HUES48 (cell line): ENCODE data around the gene UEVLD.

ENCODE experiments used
- H3K27ac ChIP-seq: one replicate; pipeline ENCODE4 v1.7.0; 2013; ENCODE audit warnings: low read depth, low read length, inconsistent platforms
- H3K27me3 ChIP-seq: 2 replicates; pipeline ENCODE4 v1.6.1; 2013; ENCODE audit warnings: mild to moderate bottlenecking, low read length; ENCODE audit not compliant: control insufficient read depth, insufficient read depth
- H3K36me3 ChIP-seq: 2 replicates; pipeline ENCODE4 v1.6.1; 2013; ENCODE audit warnings: low read length; ENCODE audit not compliant: control insufficient read depth, insufficient read depth
- H3K4me1 ChIP-seq: 2 replicates; pipeline ENCODE4 v1.6.1; 2013; ENCODE audit warnings: mild to moderate bottlenecking, low read length; ENCODE audit not compliant: control insufficient read depth, insufficient read depth
- H3K4me3 ChIP-seq: 2 replicates; pipeline ENCODE4 v1.5.1; 2013; ENCODE audit warnings: mild to moderate bottlenecking, low read depth, low read length
- H3K9ac ChIP-seq: 2 replicates; pipeline ENCODE4 v1.6.1; 2013; ENCODE audit warnings: mild to moderate bottlenecking, low read depth, low read length, moderate library complexity
- H3K9me3 ChIP-seq: 2 replicates; pipeline ENCODE4 v1.6.1; 2013; ENCODE audit warnings: low read length; ENCODE audit not compliant: control insufficient read depth, insufficient read depth

Gene UEVLD

DNA sequence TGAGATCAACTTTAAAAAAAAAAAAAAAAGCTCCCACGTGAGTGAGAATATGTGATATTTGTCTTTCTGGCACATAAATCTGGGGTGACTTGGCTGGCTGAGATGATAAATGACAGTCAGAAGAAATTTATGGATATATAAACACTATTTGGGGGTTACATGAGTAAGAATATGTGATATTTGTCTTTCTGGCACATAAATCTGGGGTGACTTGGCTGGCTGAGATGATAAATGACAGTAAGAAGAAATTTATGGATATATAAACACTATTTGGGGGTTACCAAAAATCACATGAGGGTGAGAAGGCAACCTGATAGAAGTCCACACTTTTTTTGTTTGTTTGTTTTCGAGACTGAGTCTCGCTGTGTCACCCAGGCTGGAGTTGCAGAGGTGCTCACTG lies 55.2 kb downstream of the UEVLD start:
- H3K27me3 ChIP-seq: no peaks in the 10 kb centered on the region
- no peak overlapping the region for H3K9ac ChIP-seq
- no peak overlapping the region for H3K27ac ChIP-seq
- H3K4me1 ChIP-seq: no peaks in the 10 kb centered on the region
- H3K4me3 ChIP-seq: no peak overlapping the region
- H3K9me3 ChIP-seq: no peaks in the 10 kb centered on the region
- H3K36me3 ChIP-seq: no peaks in the 10 kb centered on the region

- Histone ChIP-seq H3K27ac (peak overlapping the region; percentile 99), H3K4me3 (peak overlapping the region; percentile 96), H3K36me3 (peaks cover 6% of the 10 kb centered on the region; the same call in 1 of the 2 replicates), H3K4me1 (0 out of 2 replicates have a peak, but pooled peaks cover 8% of the 10 kb centered on the region), H3K9ac (0 out of 2 replicates have a peak overlapping the region, but pooled peaks have one; percentile 97), H3K9me3 (no peaks in the 10 kb centered on the region), H3K27me3 (no peaks in the 10 kb centered on the region)
Measured at GRCh38 chr11:18527512-18527911, 61.0 kb downstream of the UEVLD start.

DNA sequence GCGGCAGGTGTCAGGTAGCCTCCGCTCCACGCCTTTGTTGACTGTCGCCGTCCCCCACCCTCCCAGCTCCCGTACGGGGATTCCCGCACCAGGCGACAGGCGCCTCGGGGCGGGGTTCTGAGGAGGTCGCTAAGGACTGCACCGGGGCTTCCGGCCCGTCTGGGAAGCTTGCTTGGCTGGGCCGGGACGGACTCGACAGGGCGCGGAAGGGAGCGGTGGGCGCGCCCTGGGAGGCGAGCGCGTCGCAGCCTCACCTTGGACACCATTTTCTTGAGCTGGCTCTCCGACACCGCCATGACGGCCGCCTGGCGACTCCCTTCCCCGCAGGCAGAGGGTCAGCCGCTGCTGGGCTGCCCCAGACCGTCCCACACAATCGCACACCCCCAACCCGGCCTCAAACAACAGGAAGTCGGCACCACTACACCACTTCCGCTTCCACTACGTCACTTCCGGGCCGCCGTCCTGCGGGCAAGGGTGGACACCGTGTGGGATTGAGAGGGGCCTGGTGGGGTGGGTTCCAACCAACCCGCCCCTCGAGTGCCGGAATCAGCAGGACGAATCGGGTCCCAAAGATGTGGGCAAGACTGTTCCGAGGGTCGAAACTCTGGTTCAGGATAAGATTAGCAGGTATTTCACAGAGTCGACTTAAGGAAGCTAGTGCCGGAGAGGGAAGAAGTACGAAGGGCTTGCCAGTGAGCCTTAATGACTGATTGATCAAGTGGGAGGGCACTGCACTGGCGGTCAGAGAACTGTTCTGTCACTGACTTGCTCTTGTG lies 61.8 kb downstream of the UEVLD start, which contains the start of gene TSG101:
Gene TSG101 (minus strand): TSS at position 422 of the 776 bp plus-strand sequence. CDS start 126 bp downstream, at position 296.
- Histone ChIP-seq H3K9ac (peak within 1 kb of the TSS; percentile 97), H3K27ac (peak within 1 kb of the TSS; percentile 99), H3K36me3 (peaks cover 6% of the 10 kb centered on the region; the same call in 1 of the 2 replicates), H3K9me3 (no peaks in the 10 kb centered on the region), H3K27me3 (no peaks in the 10 kb centered on the region), H3K4me1 (0 out of 2 replicates have a peak, but pooled peaks cover 8% of the 10 kb centered on the region), H3K4me3 (peak within 1 kb of the TSS; percentile 96)

- H3K36me3 ChIP-seq: peaks cover 6% of the 10 kb centered on the region; the same call in 1 of the 2 replicates
- peak overlapping the region; percentile 97 for H3K9ac ChIP-seq
- H3K27me3 ChIP-seq: no peaks in the 10 kb centered on the region
- no peaks in the 10 kb centered on the region for H3K9me3 ChIP-seq
- H3K27ac ChIP-seq: peak overlapping the region; percentile 99
- 0 out of 2 replicates have a peak, but pooled peaks cover 8% of the 10 kb centered on the region for H3K4me1 ChIP-seq
- H3K4me3 ChIP-seq: peak overlapping the region; percentile 96
Measured at GRCh38 chr11:18526130-18526520, 62.4 kb downstream of the UEVLD start.

DNA sequence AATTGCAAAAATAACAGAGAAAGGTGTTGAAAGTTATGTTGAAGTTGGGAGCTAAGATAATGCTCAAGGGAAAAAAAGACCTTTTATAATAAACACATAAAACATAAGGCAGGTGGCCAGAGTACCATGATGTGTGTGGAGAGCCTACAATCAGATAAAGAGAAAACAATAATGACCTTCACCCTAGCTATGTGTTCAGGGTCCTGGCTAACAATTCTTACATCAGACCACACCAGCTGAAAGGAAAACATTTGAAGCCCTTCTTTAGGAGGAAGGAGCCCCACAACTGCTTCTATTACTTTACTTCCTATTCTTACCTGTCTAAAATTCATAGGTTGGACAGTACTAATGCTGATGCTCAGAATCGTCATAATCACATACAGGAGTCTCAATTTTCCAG lies 64.3 kb downstream of the UEVLD start:
- no peak overlapping the region for H3K27ac ChIP-seq
- H3K9me3 ChIP-seq: no peaks in the 10 kb centered on the region
- H3K9ac ChIP-seq: no peak overlapping the region
- no peaks in the 10 kb centered on the region for H3K27me3 ChIP-seq
- no peak overlapping the region for H3K4me3 ChIP-seq
- peaks cover 6% of the 10 kb centered on the region; the same call in 1 of the 2 replicates for H3K36me3 ChIP-seq
- H3K4me1 ChIP-seq: 0 out of 2 replicates have a peak, but pooled peaks cover 8% of the 10 kb centered on the region

DNA sequence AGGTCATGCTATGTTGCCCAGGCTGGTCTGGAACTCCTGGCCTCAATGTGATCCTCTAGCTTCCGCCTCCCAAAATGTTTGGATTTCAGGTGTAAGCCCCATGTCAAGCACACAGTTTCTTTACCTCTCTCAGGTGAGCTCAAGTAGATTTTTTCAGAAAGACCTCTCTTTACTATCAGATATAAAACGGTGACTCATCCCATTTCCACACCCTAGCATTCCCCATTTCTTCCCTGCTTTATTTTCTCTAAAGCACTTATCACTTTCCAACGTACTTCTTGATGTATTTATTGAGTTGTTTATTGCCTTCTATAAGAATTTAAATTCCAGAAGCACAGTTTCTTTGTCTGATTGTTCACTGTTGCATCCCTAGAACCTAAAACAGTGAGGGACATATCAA lies 65.5 kb downstream of the UEVLD start:
- Histone ChIP-seq H3K4me1 (0 out of 2 replicates have a peak, but pooled peaks cover 8% of the 10 kb centered on the region), H3K9me3 (no peaks in the 10 kb centered on the region), H3K27ac (no peak overlapping the region), H3K4me3 (no peak overlapping the region), H3K27me3 (no peaks in the 10 kb centered on the region), H3K9ac (no peak overlapping the region), H3K36me3 (peaks cover 13% of the 10 kb centered on the region)

DNA sequence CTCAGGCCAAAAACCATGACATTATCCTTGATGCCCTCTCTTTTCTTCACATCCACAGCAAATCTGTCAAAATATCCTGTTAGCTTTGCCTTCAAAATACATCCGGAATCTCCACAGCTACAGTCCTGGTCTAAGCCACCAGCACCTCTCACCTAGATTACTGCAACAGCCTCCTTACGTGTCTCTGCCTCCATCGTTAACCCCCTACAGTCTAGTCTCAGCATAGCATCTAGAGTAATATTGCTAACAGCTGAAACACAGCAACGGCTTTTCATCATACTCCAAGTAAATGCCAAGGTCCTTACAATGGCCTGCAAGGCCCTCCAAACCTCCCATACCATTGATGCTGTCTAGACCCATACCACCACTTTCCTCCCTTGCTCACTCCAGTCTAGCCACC lies 66.1 kb downstream of the UEVLD start:
- Histone ChIP-seq H3K9me3 (no peaks in the 10 kb centered on the region), H3K4me1 (0 out of 2 replicates have a peak, but pooled peaks cover 4% of the 10 kb centered on the region), H3K27me3 (no peaks in the 10 kb centered on the region), H3K36me3 (peaks cover 20% of the 10 kb centered on the region), H3K4me3 (no peak overlapping the region), H3K9ac (no peak overlapping the region), H3K27ac (no peak overlapping the region)

DNA sequence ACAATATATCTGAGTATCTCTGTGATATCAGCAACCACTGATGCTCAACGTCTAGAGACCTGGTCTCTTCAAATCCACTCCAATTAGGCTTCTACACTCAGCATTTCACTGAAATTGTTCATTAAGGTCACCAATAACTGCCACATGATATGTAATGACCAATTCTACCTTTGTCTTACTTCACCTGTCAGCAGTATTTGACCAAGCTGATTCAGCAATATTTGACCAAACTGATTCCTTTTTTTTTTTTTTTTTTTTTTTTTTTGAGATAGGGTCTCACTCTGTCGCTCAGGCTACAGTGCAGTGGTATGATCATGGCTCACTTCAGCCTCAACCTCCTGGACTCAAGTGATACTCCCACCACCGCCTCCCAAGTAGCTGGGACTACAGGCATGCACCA lies 67.4 kb downstream of the UEVLD start:
- no peaks in the 10 kb centered on the region for H3K27me3 ChIP-seq
- H3K9me3 ChIP-seq: no peaks in the 10 kb centered on the region
- no peak overlapping the region for H3K9ac ChIP-seq
- H3K4me3 ChIP-seq: no peak overlapping the region
- H3K4me1 ChIP-seq: 0 out of 2 replicates have a peak, but pooled peaks cover 4% of the 10 kb centered on the region
- no peak overlapping the region for H3K27ac ChIP-seq
- H3K36me3 ChIP-seq: peaks cover 22% of the 10 kb centered on the region

DNA sequence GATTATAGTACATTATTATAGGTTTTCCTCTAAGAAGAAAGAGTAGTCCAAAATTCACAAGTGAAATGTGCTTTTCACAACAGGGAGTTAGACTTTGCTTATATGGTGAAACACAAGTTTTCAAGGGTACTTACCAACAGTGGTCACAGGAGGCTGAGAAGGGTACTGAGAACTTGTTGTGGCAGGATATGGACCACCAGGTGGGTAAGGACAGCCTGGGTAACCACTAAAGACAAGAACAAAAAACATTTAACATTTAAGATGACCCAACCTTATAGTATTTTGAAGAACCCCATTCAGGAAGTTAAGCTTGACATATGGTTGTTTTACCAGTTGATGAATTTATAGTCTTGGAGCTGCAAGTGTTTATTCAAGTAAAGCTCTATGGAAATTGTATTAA lies 86.2 kb downstream of the UEVLD start:
- H3K9me3 ChIP-seq: no peaks in the 10 kb centered on the region
- no peak overlapping the region for H3K27ac ChIP-seq
- H3K9ac ChIP-seq: no peak overlapping the region
- H3K27me3 ChIP-seq: no peaks in the 10 kb centered on the region
- peaks cover 85% of the 10 kb centered on the region for H3K36me3 ChIP-seq
- no peak overlapping the region for H3K4me3 ChIP-seq
- no peaks in the 10 kb centered on the region for H3K4me1 ChIP-seq

DNA sequence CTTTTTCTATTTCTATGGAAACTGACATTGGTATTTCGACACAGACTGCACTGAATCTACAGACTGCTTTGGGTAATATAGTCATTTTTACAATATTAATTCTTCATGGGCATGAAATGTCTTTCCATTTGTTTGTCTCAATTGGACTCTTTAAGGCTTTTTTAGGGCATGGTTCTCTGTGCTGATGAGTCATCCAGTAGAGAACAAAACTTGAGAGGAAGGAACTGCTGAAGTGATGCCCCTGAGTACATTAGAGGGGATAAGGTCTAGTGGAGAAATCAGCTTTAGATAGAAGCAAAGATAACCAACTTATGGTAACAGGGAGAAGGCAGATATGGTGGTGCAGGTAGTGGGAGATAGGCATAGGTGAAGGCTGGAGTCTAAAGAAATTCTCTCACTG lies 86.9 kb downstream of the UEVLD start:
- Histone ChIP-seq H3K36me3 (peaks cover 82% of the 10 kb centered on the region), H3K9me3 (no peaks in the 10 kb centered on the region), H3K27me3 (no peaks in the 10 kb centered on the region), H3K27ac (no peak overlapping the region), H3K9ac (no peak overlapping the region), H3K4me1 (no peaks in the 10 kb centered on the region), H3K4me3 (no peak overlapping the region)

DNA sequence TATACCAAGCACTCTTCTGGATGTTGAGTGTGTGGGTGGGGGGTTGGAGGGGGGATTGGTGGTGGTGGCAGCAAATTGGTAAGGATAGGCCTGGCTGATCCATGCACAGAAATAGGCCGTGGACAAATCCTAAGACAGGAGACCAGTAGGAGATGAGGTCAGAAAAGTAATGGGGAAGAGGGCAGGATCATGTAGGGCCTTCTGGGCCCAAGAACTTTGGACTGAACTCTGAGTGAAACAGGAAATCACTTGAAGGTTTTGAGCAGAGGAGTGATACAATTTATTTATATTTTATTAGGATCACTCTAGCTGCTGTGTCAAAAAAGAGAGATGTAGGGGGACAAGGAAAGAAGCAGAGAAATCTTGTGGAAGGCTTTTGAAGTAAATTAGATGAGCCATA lies 90.5 kb downstream of the UEVLD start:
- H3K27ac ChIP-seq: no peak overlapping the region
- H3K36me3 ChIP-seq: peaks cover 81% of the 10 kb centered on the region
- H3K4me3 ChIP-seq: no peak overlapping the region
- no peaks in the 10 kb centered on the region for H3K27me3 ChIP-seq
- H3K9me3 ChIP-seq: no peaks in the 10 kb centered on the region
- no peak overlapping the region for H3K9ac ChIP-seq
- H3K4me1 ChIP-seq: no peaks in the 10 kb centered on the region
